C4-2B (cell line): ENCODE measurements around the gene PTCH2.

Experiments used
- ZFX ChIP-seq: fragments of 450-650 bp; IDR thresholded peaks from 2 replicates; pipeline ENCODE4 v1.6.1; 2017
- TF ChIP-seq, protein P1 (sequence below): fragments of 450-650 bp; conservative IDR thresholded peaks from 2 replicates; pipeline ENCODE4 v1.5.1; 2017; ENCODE audit warnings: mild to moderate bottlenecking

DNA sequence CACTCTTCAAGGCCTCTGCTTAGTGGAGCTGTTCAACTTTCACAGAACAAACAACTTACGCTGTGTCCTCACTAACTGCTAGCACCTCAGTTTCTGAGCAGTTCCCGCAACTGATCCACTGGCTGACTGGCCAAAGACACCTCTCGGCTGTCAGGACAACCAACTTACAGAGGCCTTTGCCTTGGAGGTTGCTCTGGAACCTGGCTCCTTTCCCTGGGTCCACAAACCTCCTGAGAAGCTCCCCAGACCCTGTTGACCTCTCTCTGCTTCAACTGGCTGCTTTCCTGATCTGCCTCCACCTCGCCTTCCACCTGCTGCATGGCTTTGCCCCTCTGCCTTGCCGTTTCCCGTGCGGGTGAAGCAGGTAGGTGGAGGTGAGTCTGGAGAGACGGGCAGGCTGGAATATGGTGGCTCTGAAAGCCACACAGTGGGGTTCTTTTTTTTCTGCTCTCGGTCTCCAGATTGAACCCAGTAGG is 21.8 kb downstream of the PTCH2 start:
- TF ChIP-seq, protein P1, sequence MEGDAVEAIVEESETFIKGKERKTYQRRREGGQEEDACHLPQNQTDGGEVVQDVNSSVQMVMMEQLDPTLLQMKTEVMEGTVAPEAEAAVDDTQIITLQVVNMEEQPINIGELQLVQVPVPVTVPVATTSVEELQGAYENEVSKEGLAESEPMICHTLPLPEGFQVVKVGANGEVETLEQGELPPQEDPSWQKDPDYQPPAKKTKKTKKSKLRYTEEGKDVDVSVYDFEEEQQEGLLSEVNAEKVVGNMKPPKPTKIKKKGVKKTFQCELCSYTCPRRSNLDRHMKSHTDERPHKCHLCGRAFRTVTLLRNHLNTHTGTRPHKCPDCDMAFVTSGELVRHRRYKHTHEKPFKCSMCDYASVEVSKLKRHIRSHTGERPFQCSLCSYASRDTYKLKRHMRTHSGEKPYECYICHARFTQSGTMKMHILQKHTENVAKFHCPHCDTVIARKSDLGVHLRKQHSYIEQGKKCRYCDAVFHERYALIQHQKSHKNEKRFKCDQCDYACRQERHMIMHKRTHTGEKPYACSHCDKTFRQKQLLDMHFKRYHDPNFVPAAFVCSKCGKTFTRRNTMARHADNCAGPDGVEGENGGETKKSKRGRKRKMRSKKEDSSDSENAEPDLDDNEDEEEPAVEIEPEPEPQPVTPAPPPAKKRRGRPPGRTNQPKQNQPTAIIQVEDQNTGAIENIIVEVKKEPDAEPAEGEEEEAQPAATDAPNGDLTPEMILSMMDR: no peak
- TF ChIP-seq ZFX: no peak
